ENCODE results near the gene LRRTM4. TPM values are rescaled to one million over a fixed set of nuclear protein-coding genes. Genes with fewer than 3 reads are reported as not detected.
"Not testable (repeated sequence)": the region's sequence is repeated elsewhere in the genome, so short reads cannot be mapped to it uniquely, and the experiment has no call there.

The LRRTM4 gene
- total RNA-seq, 1 experiment from 2014 or later, result 9.4 TPM

GRCh38 chr2:77095525-77095924 lies 426.7 kb downstream of the LRRTM4 start:
- H3K36me3 Mint-ChIP-seq, result peaks cover 80% of the 10 kb centered on the region
- POLR2A ChIA-PET; CTCF ChIA-PET; DNase-seq (ENCODE audit: low spot score); H3K27me3 Mint-ChIP-seq (ENCODE audit: low read depth); H3K9me3 Mint-ChIP-seq: not testable (repeated sequence)
- peaks cover 53% of the 10 kb centered on the region for H3K4me1 Mint-ChIP-seq
- H3K27ac Mint-ChIP-seq, result peak overlapping the region; percentile 32; the same call in 1 of the 2 replicates
- TF ChIP-seq FOXP4 (CRISPR knock-in tag; IDR thresholded peaks at IDR 0.05) (peak; percentile 19; the same call in 1 of the 2 replicates), AR (CRISPR knock-in tag; IDR thresholded peaks at IDR 0.05) (peak; percentile 69; the same call in 1 of the 2 replicates), ZNF425 (CRISPR knock-in tag; conservative IDR thresholded peaks at IDR 0.05) (peak; percentile 82; the same call in 1 of the 2 replicates), NFATC4 (CRISPR knock-in tag; IDR thresholded peaks at IDR 0.05) (0 out of 2 replicates have a peak, but pooled peaks have one; percentile 29), ZMAT4 (CRISPR knock-in tag; IDR thresholded peaks at IDR 0.05) (peak; percentile 16)
- ATAC-seq, result peak; percentile 72
- H3K4me3 Mint-ChIP-seq, result peak overlapping the region; percentile 97

- CTCF ChIA-PET, result interaction anchor here (1.3 kb wide), 1 partner anchor 142 kb away, joined by 5 read pairs; no protein-coding TSS in a partner anchor
- TF ChIP-seq NR1H2 (CRISPR knock-in tag; IDR thresholded peaks at IDR 0.05), result no peak
- no peak for TF ChIP-seq CTCF (IDR thresholded peaks at IDR 0.05)
- TF ChIP-seq ZNF219 (CRISPR knock-in tag; IDR thresholded peaks at IDR 0.05; ENCODE audit: borderline replicate concordance), result no peak
- TF ChIP-seq NFATC4 (CRISPR knock-in tag; IDR thresholded peaks at IDR 0.05), result peak; percentile 61
- TF ChIP-seq ZNF317 (CRISPR knock-in tag; IDR thresholded peaks at IDR 0.05; ENCODE audit: borderline replicate concordance, low read depth), result no peak
- peak; percentile 86 for TF ChIP-seq ZNF425 (CRISPR knock-in tag; conservative IDR thresholded peaks at IDR 0.05)
- no peak for TF ChIP-seq OVOL2 (CRISPR knock-in tag; IDR thresholded peaks at IDR 0.05; ENCODE audit: borderline replicate concordance)
- 0 out of 2 replicates have a peak, but pooled peaks have one; percentile 11 for TF ChIP-seq ZMAT4 (CRISPR knock-in tag; IDR thresholded peaks at IDR 0.05)
- TF ChIP-seq TEAD1 (CRISPR knock-in tag; IDR thresholded peaks at IDR 0.05), result no peak
- TF ChIP-seq TEAD4 (CRISPR knock-in tag; IDR thresholded peaks at IDR 0.05), result no peak
- peak; percentile 70; the same call in 1 of the 2 replicates for TF ChIP-seq ZNF416 (CRISPR knock-in tag; IDR thresholded peaks at IDR 0.05)
- peak overlapping the region; percentile 97 for H3K4me3 Mint-ChIP-seq
- ATAC-seq (peak; percentile 56), DNase-seq (ENCODE audit: low spot score) (no peak)
- peaks cover 4% of the 10 kb centered on the region for H3K27me3 Mint-ChIP-seq (ENCODE audit: low read depth)
- H3K9me3 Mint-ChIP-seq, result no peaks in the 10 kb centered on the region
- H3K4me1 Mint-ChIP-seq, result peaks cover 51% of the 10 kb centered on the region
- H3K36me3 Mint-ChIP-seq, result peaks cover 82% of the 10 kb centered on the region
- H3K27ac Mint-ChIP-seq, result peak overlapping the region; percentile 89
- POLR2A ChIA-PET, result no interaction called here
These were observed 427.1 kb downstream of the LRRTM4 start for GRCh38 chr2:77095096-77095495.

Data from WTC11 (cell line).